DMS79 (cell line): ENCODE results near the gene PREB.
"Not testable (repeated sequence)": the region's sequence is repeated elsewhere in the genome, so short reads cannot be mapped to it uniquely, and the experiment has no call there.

Source experiments
- DNase-seq: peaks from one replicate; lab custom pipeline; 2025; lab: John Stamatoyannopoulos, UW

The PREB gene

GRCh38 chr2:27126252-27126710 lies 8.2 kb downstream of the PREB start:
- no peak for DNase-seq

GRCh38 chr2:27125104-27125503 lies 9.3 kb downstream of the PREB start:
- DNase-seq = no peak

GRCh38 chr2:27123302-27124150 lies 10.9 kb downstream of the PREB start, which contains the start of gene ABHD1:
Gene ABHD1 (plus strand): TSS chr2:27123815. CDS start chr2:27123949, 134 bp downstream.
- DNase-seq = peak; percentile 15

GRCh38 chr2:27122791-27123190 lies 11.6 kb downstream of the PREB start:
- no peak for DNase-seq

GRCh38 chr2:27121906-27122305 lies 12.5 kb downstream of the PREB start:
- DNase-seq = no peak

- not testable (repeated sequence) for DNase-seq
Observed at GRCh38 chr2:27119330-27119670, 15.1 kb downstream of the PREB start.

- no peak for DNase-seq
Observed at GRCh38 chr2:27118525-27119329, 15.7 kb downstream of the PREB start, which contains the start of gene CGREF1. Gene CGREF1 (minus strand): TSS chr2:27119128. CDS start chr2:27104366, 14,762 bp downstream.

GRCh38 chr2:27117995-27118524 lies 16.4 kb downstream of the PREB start:
- DNase-seq = no peak

GRCh38 chr2:27115519-27115918 lies 18.9 kb downstream of the PREB start:
- DNase-seq = no peak

GRCh38 chr2:27111392-27112078 lies 22.9 kb downstream of the PREB start:
- not testable (repeated sequence) for DNase-seq

- DNase-seq = not testable (repeated sequence)
Observed at GRCh38 chr2:27110603-27111352, 23.7 kb downstream of the PREB start.

- DNase-seq = no peak
Observed at GRCh38 chr2:27109083-27109482, 25.4 kb downstream of the PREB start.

- DNase-seq = no peak
Observed at GRCh38 chr2:27108221-27108620, 26.2 kb downstream of the PREB start.

- no peak for DNase-seq
Observed at GRCh38 chr2:27105981-27106380, 28.5 kb downstream of the PREB start.

GRCh38 chr2:27102329-27102728 lies 32.1 kb downstream of the PREB start:
- no peak for DNase-seq

- DNase-seq = no peak
Observed at GRCh38 chr2:27100036-27100435, 34.4 kb downstream of the PREB start.

GRCh38 chr2:27099334-27099955 lies 35.0 kb downstream of the PREB start:
- no peak for DNase-seq

- DNase-seq = no peak
Observed at GRCh38 chr2:27097341-27097740, 37.1 kb downstream of the PREB start.

GRCh38 chr2:27096748-27097297 lies 37.6 kb downstream of the PREB start:
- DNase-seq = no peak
